Measurements from ENCODE around the gene TLX1. TPM values are rescaled to one million over a fixed set of nuclear protein-coding genes. Genes with fewer than 3 reads are reported as not detected.
"Not testable (repeated sequence)": the region's sequence is repeated elsewhere in the genome, so short reads cannot be mapped to it uniquely, and the experiment has no call there.

The TLX1 gene
- total RNA-seq, 4 donors from 2014 or later: not detected

DNA sequence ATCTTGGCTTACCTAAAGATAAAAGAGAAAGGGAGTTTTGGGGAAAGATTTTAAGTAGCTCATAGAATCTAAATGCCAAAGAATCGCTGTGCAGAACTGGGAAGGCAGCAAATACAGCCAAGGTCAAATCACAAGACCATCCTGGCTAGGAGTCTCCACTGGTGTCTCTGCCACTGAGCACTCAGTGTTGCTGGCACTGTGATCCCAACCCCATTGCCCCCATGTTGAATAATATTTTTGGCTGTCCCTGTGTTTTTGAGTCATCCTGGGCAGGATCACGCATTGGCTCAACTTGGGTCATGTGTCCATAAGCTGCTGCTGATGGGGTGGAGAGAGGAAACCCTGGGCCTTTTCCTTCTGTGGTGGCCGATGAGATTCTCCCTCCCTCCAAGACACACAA, 21.2 kb downstream of the TLX1 start:
- Histone ChIP-seq H3K4me3 (no peak overlapping the region), H3K36me3 (no peaks in the 10 kb centered on the region), H3K27ac (no peak overlapping the region), H3K4me1 (no peaks in the 10 kb centered on the region), H3K9me3 (peaks cover 0 to 8% (median 7%) of the 10 kb centered on the region in 3 donors), H3K27me3 (peaks cover 0 to 96% (median 11%) of the 10 kb centered on the region in 4 donors)
- intact Hi-C loops (cut with DNase I): no loop called here
- whole genome bisulfite sequencing, 2 donors: 22 to 75% methylated on average over 1 to 3 of the region's 3 CpGs
- no peak for DNase-seq
- TF ChIP-seq POLR2A (IDR thresholded peaks at IDR 0.05): no peak
- TF ChIP-seq, protein P1, sequence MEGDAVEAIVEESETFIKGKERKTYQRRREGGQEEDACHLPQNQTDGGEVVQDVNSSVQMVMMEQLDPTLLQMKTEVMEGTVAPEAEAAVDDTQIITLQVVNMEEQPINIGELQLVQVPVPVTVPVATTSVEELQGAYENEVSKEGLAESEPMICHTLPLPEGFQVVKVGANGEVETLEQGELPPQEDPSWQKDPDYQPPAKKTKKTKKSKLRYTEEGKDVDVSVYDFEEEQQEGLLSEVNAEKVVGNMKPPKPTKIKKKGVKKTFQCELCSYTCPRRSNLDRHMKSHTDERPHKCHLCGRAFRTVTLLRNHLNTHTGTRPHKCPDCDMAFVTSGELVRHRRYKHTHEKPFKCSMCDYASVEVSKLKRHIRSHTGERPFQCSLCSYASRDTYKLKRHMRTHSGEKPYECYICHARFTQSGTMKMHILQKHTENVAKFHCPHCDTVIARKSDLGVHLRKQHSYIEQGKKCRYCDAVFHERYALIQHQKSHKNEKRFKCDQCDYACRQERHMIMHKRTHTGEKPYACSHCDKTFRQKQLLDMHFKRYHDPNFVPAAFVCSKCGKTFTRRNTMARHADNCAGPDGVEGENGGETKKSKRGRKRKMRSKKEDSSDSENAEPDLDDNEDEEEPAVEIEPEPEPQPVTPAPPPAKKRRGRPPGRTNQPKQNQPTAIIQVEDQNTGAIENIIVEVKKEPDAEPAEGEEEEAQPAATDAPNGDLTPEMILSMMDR (IDR thresholded peaks at IDR 0.05): no peak

- H3K9me3 ChIP-seq; H3K4me1 ChIP-seq; H3K4me3 ChIP-seq; intact Hi-C loops (cut with DNase I); H3K36me3 ChIP-seq; H3K27ac ChIP-seq; DNase-seq: not testable (repeated sequence)
- peaks cover 0 to 96% (median 2%) of the 10 kb centered on the region in 4 donors for H3K27me3 ChIP-seq
- WGBS, 2 donors: 82 to 93% methylated on average over 5 of the region's 5 CpGs
Measured at GRCh38 chr10:101154506-101154905, 23.4 kb downstream of the TLX1 start.

DNA sequence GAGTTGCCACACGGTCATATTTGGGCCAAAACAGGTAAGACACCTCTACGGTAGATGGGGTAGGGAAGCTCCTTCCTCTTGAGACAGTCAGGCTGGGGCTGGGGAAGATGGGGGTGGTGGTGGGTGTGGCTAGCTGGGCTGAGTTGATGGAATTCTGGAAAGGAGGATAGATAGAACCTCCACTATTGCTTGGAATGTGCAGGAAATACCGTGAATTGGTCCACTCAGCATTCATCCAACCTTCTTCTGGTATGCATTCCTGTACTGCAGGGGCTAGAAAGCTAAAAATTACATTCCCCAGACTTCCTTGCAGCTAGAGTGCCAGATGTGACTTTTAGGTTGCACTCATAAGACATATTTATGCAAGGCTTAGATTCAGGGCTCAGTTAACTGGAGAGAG, 24.8 kb downstream of the TLX1 start:
- no peaks in the 10 kb centered on the region for H3K36me3 ChIP-seq
- no peak overlapping the region for H3K4me3 ChIP-seq
- TF ChIP-seq, protein P1 (IDR thresholded peaks at IDR 0.05): no peak
- TF ChIP-seq POLR2A (IDR thresholded peaks at IDR 0.05): no peak
- no peak overlapping the region for H3K27ac ChIP-seq
- DNase-seq: no peak
- H3K4me1 ChIP-seq: no peaks in the 10 kb centered on the region
- 8 to 15% methylated on average over 2 to 3 of the region's 3 CpGs for WGBS, 2 donors
- intact Hi-C loops (cut with DNase I): no loop called here
- no peaks in the 10 kb centered on the region for H3K9me3 ChIP-seq
- peaks cover 0 to 94% (median 2%) of the 10 kb centered on the region in 4 donors for H3K27me3 ChIP-seq

GRCh38 chr10:101157756-101158458, 26.8 kb downstream of the TLX1 start:
- TF ChIP-seq, protein P1 (IDR thresholded peaks at IDR 0.05): no peak
- TF ChIP-seq POLR2A (IDR thresholded peaks at IDR 0.05): no peak
- H3K9me3 ChIP-seq: no peaks in the 10 kb centered on the region
- peaks cover 4 to 6% (median 6%) of the 10 kb centered on the region in 3 donors for H3K4me1 ChIP-seq
- peaks cover 0 to 94% (median 7%) of the 10 kb centered on the region in 4 donors for H3K27me3 ChIP-seq
- H3K36me3 ChIP-seq: no peaks in the 10 kb centered on the region
- H3K4me3 ChIP-seq: no peak overlapping the region
- DNase-seq: no peak
- WGBS, 2 donors: 33 to 44% methylated on average over 6 of the region's 6 CpGs
- no peak overlapping the region for H3K27ac ChIP-seq
- intact Hi-C loops (cut with DNase I): no loop called here

- WGBS, 2 donors: 44 to 45% methylated on average over 2 to 4 of the region's 4 CpGs
- Histone ChIP-seq H3K9me3 (no peaks in the 10 kb centered on the region), H3K36me3 (no peaks in the 10 kb centered on the region), H3K4me1 (peaks cover 4 to 6% (median 6%) of the 10 kb centered on the region in 3 donors), H3K27me3 (peaks cover 0 to 97% (median 7%) of the 10 kb centered on the region in 4 donors), H3K4me3 (no peak overlapping the region), H3K27ac (no peak overlapping the region)
- no peak for DNase-seq
- no peak for TF ChIP-seq POLR2A (IDR thresholded peaks at IDR 0.05)
- TF ChIP-seq, protein P1 (IDR thresholded peaks at IDR 0.05): no peak
- intact Hi-C loops (cut with DNase I): no loop called here
Measured at GRCh38 chr10:101158459-101159058, 27.5 kb downstream of the TLX1 start.

Data from esophagus squamous epithelium (tissue), 5 donors.